ENCODE results near the gene NINJ2. TPM values are rescaled to one million over a fixed set of nuclear protein-coding genes. Genes with fewer than 3 reads are reported as not detected.

Gene NINJ2
- total RNA-seq, 3 donors from 2014 or later (not counting 1 experiment from before 2014, with no cell fraction given), result 3.1 to 6.6 (median 4.9) TPM

DNA sequence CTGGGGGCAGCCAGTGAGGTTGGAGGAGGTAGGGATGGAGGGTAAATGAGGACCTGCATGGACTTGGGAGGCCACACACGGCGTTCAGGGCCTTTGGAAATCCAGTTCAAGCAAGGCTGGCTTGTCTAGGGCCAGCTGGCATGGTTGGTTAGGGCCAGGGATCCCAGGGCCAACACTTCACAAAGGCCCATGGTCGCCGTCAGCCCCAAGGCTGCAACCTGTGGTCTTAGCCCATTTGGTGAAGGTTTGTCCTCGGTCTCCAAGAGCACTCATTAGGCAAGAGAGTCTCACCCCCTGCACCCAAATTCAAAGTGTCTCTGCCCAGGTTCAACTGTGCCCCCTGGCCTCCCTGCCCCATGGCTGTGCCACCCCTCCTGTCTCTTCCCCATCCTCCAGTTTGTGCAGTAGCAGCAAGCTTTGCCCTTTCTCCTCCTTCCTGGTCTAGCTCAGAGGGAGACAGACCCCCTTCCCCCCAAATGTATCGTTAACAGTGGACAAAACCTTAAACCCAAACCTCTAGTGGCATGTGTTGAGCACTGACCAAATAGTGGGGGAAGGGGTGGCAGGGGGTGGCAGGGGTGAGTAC, 94.1 kb downstream of the NINJ2 start:
- Mint-ChIP-seq H3K4me1 (peaks cover 37 to 58% of the 10 kb centered on the region in 2 donors), H3K27ac (peak overlapping the region; percentile 56 to 80), H3K36me3 (no peaks in the 10 kb centered on the region), H3K9me3 (no peaks in the 10 kb centered on the region), H3K27me3 (ENCODE audit: low read depth in 2 of 2) (no peaks in the 10 kb centered on the region), H3K4me3 (no peak overlapping the region)
- intact Hi-C loops (cut with micrococcal nuclease), result loop anchor here (1.0 to 5.0 kb wide), 2 partner anchors 245 to 523 kb away; no protein-coding TSS in a partner anchor
- 93% methylated on average over 5 of the region's 6 CpGs for WGBS (ENCODE audit: insufficient coverage)
- Histone ChIP-seq H3K4me3 (ENCODE audit: low read length) (peak overlapping the region; percentile 58), H3K4me1 (ENCODE audit: control insufficient read depth, insufficient read depth, low read length) (peaks cover 39% of the 10 kb centered on the region), H3K27me3 (ENCODE audit: control insufficient read depth, insufficient read depth, low read length) (no peaks in the 10 kb centered on the region), H3K36me3 (ENCODE audit: control insufficient read depth, insufficient read depth, low read length) (no peaks in the 10 kb centered on the region), H3K27ac (ENCODE audit: low read length) (no peak overlapping the region), H3K9me3 (ENCODE audit: control insufficient read depth, insufficient read depth, low read length) (no peaks in the 10 kb centered on the region)
- no peak for ATAC-seq
- DNase-seq, result no peak
- TF ChIP-seq, protein P1, sequence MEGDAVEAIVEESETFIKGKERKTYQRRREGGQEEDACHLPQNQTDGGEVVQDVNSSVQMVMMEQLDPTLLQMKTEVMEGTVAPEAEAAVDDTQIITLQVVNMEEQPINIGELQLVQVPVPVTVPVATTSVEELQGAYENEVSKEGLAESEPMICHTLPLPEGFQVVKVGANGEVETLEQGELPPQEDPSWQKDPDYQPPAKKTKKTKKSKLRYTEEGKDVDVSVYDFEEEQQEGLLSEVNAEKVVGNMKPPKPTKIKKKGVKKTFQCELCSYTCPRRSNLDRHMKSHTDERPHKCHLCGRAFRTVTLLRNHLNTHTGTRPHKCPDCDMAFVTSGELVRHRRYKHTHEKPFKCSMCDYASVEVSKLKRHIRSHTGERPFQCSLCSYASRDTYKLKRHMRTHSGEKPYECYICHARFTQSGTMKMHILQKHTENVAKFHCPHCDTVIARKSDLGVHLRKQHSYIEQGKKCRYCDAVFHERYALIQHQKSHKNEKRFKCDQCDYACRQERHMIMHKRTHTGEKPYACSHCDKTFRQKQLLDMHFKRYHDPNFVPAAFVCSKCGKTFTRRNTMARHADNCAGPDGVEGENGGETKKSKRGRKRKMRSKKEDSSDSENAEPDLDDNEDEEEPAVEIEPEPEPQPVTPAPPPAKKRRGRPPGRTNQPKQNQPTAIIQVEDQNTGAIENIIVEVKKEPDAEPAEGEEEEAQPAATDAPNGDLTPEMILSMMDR (IDR thresholded peaks at IDR 0.05), result no peak

GRCh38 chr12:568486-568885, 94.8 kb downstream of the NINJ2 start:
- no peak overlapping the region for H3K27ac ChIP-seq (ENCODE audit: low read length)
- H3K36me3 ChIP-seq (ENCODE audit: control insufficient read depth, insufficient read depth, low read length), result no peaks in the 10 kb centered on the region
- H3K9me3 Mint-ChIP-seq, result no peaks in the 10 kb centered on the region
- peak overlapping the region; percentile 0 for H3K4me3 Mint-ChIP-seq
- DNase-seq (no peak), ATAC-seq (no peak)
- peaks cover 44 to 65% of the 10 kb centered on the region in 2 donors for H3K4me1 Mint-ChIP-seq
- H3K27me3 Mint-ChIP-seq (ENCODE audit: low read depth in 2 of 2), result no peaks in the 10 kb centered on the region
- H3K36me3 Mint-ChIP-seq, result no peaks in the 10 kb centered on the region
- peaks cover 46% of the 10 kb centered on the region for H3K4me1 ChIP-seq (ENCODE audit: control insufficient read depth, insufficient read depth, low read length)
- H3K27ac Mint-ChIP-seq, result peak overlapping the region; percentile 55 to 80
- 89% methylated on average over 6 of the region's 6 CpGs for WGBS (ENCODE audit: insufficient coverage)
- no peaks in the 10 kb centered on the region for H3K27me3 ChIP-seq (ENCODE audit: control insufficient read depth, insufficient read depth, low read length)
- no peak overlapping the region for H3K4me3 ChIP-seq (ENCODE audit: low read length)
- intact Hi-C loops (cut with micrococcal nuclease), result loop anchor here (5.0 kb wide), 1 partner anchor 524 kb away; no protein-coding TSS in a partner anchor
- TF ChIP-seq, protein P1 (IDR thresholded peaks at IDR 0.05), result no peak
- no peaks in the 10 kb centered on the region for H3K9me3 ChIP-seq (ENCODE audit: control insufficient read depth, insufficient read depth, low read length)

- Mint-ChIP-seq H3K4me1 (peaks cover 62 to 79% of the 10 kb centered on the region in 2 donors), H3K9me3 (no peaks in the 10 kb centered on the region), H3K36me3 (no peaks in the 10 kb centered on the region), H3K27me3 (ENCODE audit: low read depth in 2 of 2) (no peaks in the 10 kb centered on the region), H3K27ac (peak overlapping the region; percentile 87 to 90), H3K4me3 (peak overlapping the region; percentile 85)
- Histone ChIP-seq H3K4me3 (ENCODE audit: low read length) (no peak overlapping the region), H3K27ac (ENCODE audit: low read length) (no peak overlapping the region), H3K9me3 (ENCODE audit: control insufficient read depth, insufficient read depth, low read length) (no peaks in the 10 kb centered on the region), H3K27me3 (ENCODE audit: control insufficient read depth, insufficient read depth, low read length) (no peaks in the 10 kb centered on the region), H3K36me3 (ENCODE audit: control insufficient read depth, insufficient read depth, low read length) (no peaks in the 10 kb centered on the region), H3K4me1 (ENCODE audit: control insufficient read depth, insufficient read depth, low read length) (peaks cover 72% of the 10 kb centered on the region)
- 93% methylated on average over 21 of the region's 21 CpGs for WGBS (ENCODE audit: insufficient coverage)
- TF ChIP-seq, protein P1 (IDR thresholded peaks at IDR 0.05), result no peak
- ATAC-seq (no peak), DNase-seq (no peak)
- intact Hi-C loops (cut with micrococcal nuclease), result loop anchor here (5.0 kb wide), 1 partner anchor 527 kb away; no protein-coding TSS in a partner anchor
Observed at GRCh38 chr12:565589-566105, 97.6 kb downstream of the NINJ2 start.
